Measurements from ENCODE around the gene SIRPB2. TPM values are rescaled to one million over a fixed set of nuclear protein-coding genes. Genes with fewer than 3 reads are reported as not detected.

SIRPB2 gene
- total RNA-seq, 1 donor from 2014 or later: not detected

- ChIA-PET CTCF (no interaction called here), POLR2A (interaction anchor here (0.5 kb wide), 1 partner anchor 11 kb away, joined by 3 read pairs; no protein-coding TSS in a partner anchor)
- Mint-ChIP-seq H3K4me1 (peaks cover 40% of the 10 kb centered on the region), H3K36me3 (ENCODE audit: low read depth) (no peaks in the 10 kb centered on the region), H3K27me3 (no peaks in the 10 kb centered on the region), H3K9me3 (no peaks in the 10 kb centered on the region), H3K4me3 (no peak overlapping the region), H3K27ac (peak overlapping the region; percentile 60)
- intact Hi-C loops (cut with micrococcal nuclease): loop anchor here (10.0 kb wide), 2 partner anchors 99 to 189 kb away; no protein-coding TSS in a partner anchor
- no peak for TF ChIP-seq CTCF (IDR thresholded peaks at IDR 0.05)
- peak; percentile 68 for ATAC-seq (ENCODE audit: low read depth)
- no peak for DNase-seq
Observed at GRCh38 chr20:1535420-1536175, 44.4 kb upstream of the SIRPB2 start.

DNA sequence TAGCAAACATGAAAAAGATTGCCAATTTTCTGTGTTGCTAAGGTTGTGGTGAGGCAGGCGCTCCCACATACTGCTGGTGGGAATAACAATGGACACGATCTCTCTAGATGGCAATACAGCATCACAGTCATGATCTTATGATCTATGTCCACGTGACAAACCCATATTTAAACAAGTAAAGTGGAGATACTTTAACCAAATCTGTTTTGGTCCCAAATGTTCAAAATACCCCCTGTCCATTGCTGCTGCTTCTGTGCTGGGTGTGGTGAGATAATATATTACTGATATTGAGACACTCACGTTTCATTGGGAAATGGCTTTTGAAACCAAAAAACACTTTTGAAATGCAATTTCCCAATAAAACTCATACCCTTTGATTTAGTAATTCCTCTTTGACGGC is 43.3 kb upstream of the SIRPB2 start:
- Mint-ChIP-seq H3K36me3 (ENCODE audit: low read depth) (no peaks in the 10 kb centered on the region), H3K27ac (no peak overlapping the region), H3K4me3 (no peak overlapping the region), H3K27me3 (no peaks in the 10 kb centered on the region), H3K9me3 (no peaks in the 10 kb centered on the region), H3K4me1 (peaks cover 40% of the 10 kb centered on the region)
- no peak for TF ChIP-seq CTCF (IDR thresholded peaks at IDR 0.05)
- POLR2A ChIA-PET: no interaction called here
- intact Hi-C loops (cut with micrococcal nuclease): loop anchor here (10.0 kb wide), 2 partner anchors 100 to 190 kb away; no protein-coding TSS in a partner anchor
- no peak for ATAC-seq (ENCODE audit: low read depth)
- no peak for DNase-seq
- CTCF ChIA-PET: no interaction called here

- ATAC-seq (ENCODE audit: low read depth) (no peak), DNase-seq (no peak)
- ChIA-PET POLR2A (no interaction called here), CTCF (no interaction called here)
- no peaks in the 10 kb centered on the region for H3K9me3 Mint-ChIP-seq
- no peak for TF ChIP-seq CTCF (IDR thresholded peaks at IDR 0.05)
- H3K27me3 Mint-ChIP-seq: no peaks in the 10 kb centered on the region
- H3K27ac Mint-ChIP-seq: no peak overlapping the region
- intact Hi-C loops (cut with micrococcal nuclease): loop anchor here (10.0 kb wide), 2 partner anchors 102 to 192 kb away; no protein-coding TSS in a partner anchor
- H3K4me3 Mint-ChIP-seq: no peak overlapping the region
- H3K4me1 Mint-ChIP-seq: peaks cover 32% of the 10 kb centered on the region
- H3K36me3 Mint-ChIP-seq (ENCODE audit: low read depth): no peaks in the 10 kb centered on the region
Observed at GRCh38 chr20:1533059-1533458, 41.8 kb upstream of the SIRPB2 start.

GRCh38 chr20:1528811-1529210 is 37.6 kb upstream of the SIRPB2 start:
- H3K9me3 Mint-ChIP-seq: peaks cover 3% of the 10 kb centered on the region
- POLR2A ChIA-PET: no interaction called here
- TF ChIP-seq CTCF (IDR thresholded peaks at IDR 0.05): no peak
- no peak for ATAC-seq (ENCODE audit: low read depth)
- H3K4me1 Mint-ChIP-seq: peaks cover 9% of the 10 kb centered on the region
- no peaks in the 10 kb centered on the region for H3K27me3 Mint-ChIP-seq
- CTCF ChIA-PET: interaction anchor here (1.1 kb wide), 1 partner anchor 25 kb away, joined by 6 read pairs; no protein-coding TSS in a partner anchor
- no peak overlapping the region for H3K27ac Mint-ChIP-seq
- no peaks in the 10 kb centered on the region for H3K36me3 Mint-ChIP-seq (ENCODE audit: low read depth)
- no peak overlapping the region for H3K4me3 Mint-ChIP-seq
- intact Hi-C loops (cut with micrococcal nuclease): no loop called here
- DNase-seq: no peak

- no peaks in the 10 kb centered on the region for H3K27me3 Mint-ChIP-seq
- no peak overlapping the region for H3K27ac Mint-ChIP-seq
- H3K36me3 Mint-ChIP-seq (ENCODE audit: low read depth): no peaks in the 10 kb centered on the region
- POLR2A ChIA-PET: no interaction called here
- no peak for DNase-seq
- peaks cover 3% of the 10 kb centered on the region for H3K9me3 Mint-ChIP-seq
- CTCF ChIA-PET: interaction anchor here (1.1 kb wide), 1 partner anchor 24 kb away, joined by 6 read pairs; no protein-coding TSS in a partner anchor
- H3K4me1 Mint-ChIP-seq: peaks cover 16% of the 10 kb centered on the region
- intact Hi-C loops (cut with micrococcal nuclease): no loop called here
- no peak overlapping the region for H3K4me3 Mint-ChIP-seq
- ATAC-seq (ENCODE audit: low read depth): no peak
- no peak for TF ChIP-seq CTCF (IDR thresholded peaks at IDR 0.05)
Observed at GRCh38 chr20:1527923-1528322, 36.7 kb upstream of the SIRPB2 start.

All from activated B cell treated with CpG ODN at 0.5 μM for 24 hours (primary cell).